Astrocyte of the cerebellum (primary cell): ENCODE results near the gene CSNK2A1.
"Not testable (repeated sequence)": the region's sequence is repeated elsewhere in the genome, so short reads cannot be mapped to it uniquely, and the experiment has no call there.

Experiments
- DNase-seq: peaks from one replicate; pipeline ENCODE4 v3.0.0-alpha.2; 2011; ENCODE audit warnings: low read depth
- H3K4me3 ChIP-seq: 2 replicates; pipeline ENCODE4 v1.5.1; 2011; ENCODE audit warnings: mild to moderate bottlenecking, low read depth, low read length, moderate library complexity
- in situ Hi-C: cut with HindIII; loops from 2 replicates; pipeline ENCODE4 v1.10.0; 2017; ENCODE audit warnings: low sequenced_read_pairs
- TF ChIP-seq, protein P1 (sequence below): IDR thresholded peaks from 2 replicates; pipeline ENCODE4 v1.5.1; 2012; ENCODE audit warnings: low read length, low read depth, moderate library complexity, mild to moderate bottlenecking; ENCODE audit errors: missing control alignments

The CSNK2A1 gene

GRCh38 chr20:517221-517620 lies 26.4 kb downstream of the CSNK2A1 start:
- H3K4me3 ChIP-seq, result no peak overlapping the region
- TF ChIP-seq, protein P1, sequence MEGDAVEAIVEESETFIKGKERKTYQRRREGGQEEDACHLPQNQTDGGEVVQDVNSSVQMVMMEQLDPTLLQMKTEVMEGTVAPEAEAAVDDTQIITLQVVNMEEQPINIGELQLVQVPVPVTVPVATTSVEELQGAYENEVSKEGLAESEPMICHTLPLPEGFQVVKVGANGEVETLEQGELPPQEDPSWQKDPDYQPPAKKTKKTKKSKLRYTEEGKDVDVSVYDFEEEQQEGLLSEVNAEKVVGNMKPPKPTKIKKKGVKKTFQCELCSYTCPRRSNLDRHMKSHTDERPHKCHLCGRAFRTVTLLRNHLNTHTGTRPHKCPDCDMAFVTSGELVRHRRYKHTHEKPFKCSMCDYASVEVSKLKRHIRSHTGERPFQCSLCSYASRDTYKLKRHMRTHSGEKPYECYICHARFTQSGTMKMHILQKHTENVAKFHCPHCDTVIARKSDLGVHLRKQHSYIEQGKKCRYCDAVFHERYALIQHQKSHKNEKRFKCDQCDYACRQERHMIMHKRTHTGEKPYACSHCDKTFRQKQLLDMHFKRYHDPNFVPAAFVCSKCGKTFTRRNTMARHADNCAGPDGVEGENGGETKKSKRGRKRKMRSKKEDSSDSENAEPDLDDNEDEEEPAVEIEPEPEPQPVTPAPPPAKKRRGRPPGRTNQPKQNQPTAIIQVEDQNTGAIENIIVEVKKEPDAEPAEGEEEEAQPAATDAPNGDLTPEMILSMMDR, result no peak
- in situ Hi-C loops, result no loop called here
- DNase-seq, result no peak

GRCh38 chr20:516799-517198 lies 26.8 kb downstream of the CSNK2A1 start:
- in situ Hi-C loops, result no loop called here
- no peak overlapping the region for H3K4me3 ChIP-seq
- TF ChIP-seq, protein P1, result no peak
- DNase-seq, result no peak

- TF ChIP-seq, protein P1, result no peak
- DNase-seq, result no peak
- in situ Hi-C loops, result no loop called here
- no peak overlapping the region for H3K4me3 ChIP-seq
Observed at GRCh38 chr20:515696-516095, 27.9 kb downstream of the CSNK2A1 start.

DNA sequence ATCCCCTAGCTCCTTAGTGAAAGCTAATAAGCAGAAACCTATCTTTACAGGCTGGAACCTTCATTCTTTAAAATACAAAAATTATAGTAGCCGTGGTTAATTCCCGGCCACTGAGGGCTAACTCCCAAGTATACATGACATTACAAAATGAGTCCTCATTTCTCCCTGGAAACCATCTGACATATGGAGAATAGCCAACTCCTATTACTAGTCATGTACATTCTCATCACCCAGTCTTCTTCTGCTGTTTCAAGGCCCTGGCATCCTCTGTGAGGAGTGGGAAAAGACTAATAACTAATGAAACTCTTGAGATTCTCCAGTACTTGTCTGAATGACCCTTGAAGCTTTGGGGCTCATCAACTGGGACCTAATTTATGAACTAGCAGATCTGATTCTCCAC lies 30.2 kb downstream of the CSNK2A1 start:
- no peak for DNase-seq
- TF ChIP-seq, protein P1, result no peak

GRCh38 chr20:510328-511057 lies 33.1 kb downstream of the CSNK2A1 start:
- DNase-seq, H3K4me3 ChIP-seq, in situ Hi-C loops: not testable (repeated sequence)

More for the DNA sequence above, 30.2 kb downstream of the CSNK2A1 start:
- in situ Hi-C loops, result no loop called here
- no peak overlapping the region for H3K4me3 ChIP-seq

DNA sequence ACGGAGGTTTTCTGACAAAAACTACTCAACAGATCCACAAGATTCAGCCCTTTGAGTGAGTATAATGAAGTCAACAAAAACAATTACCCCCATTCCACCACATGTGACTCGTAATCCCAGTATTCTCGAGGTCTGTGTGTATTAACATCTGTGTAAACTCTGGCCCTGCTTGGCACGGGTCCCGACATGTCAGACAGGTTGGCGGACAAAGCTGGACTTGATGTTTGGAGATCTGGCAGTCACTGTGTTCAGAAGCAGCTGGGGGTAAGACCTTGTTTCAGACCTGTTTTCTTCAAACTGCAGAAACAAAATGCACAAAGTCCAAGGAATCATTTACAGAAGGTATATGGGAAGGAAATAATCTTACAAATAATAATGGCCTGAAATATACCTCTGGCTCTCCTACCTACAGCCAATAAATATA lies 35.2 kb downstream of the CSNK2A1 start:
- DNase-seq, in situ Hi-C loops, H3K4me3 ChIP-seq: not testable (repeated sequence)

DNA sequence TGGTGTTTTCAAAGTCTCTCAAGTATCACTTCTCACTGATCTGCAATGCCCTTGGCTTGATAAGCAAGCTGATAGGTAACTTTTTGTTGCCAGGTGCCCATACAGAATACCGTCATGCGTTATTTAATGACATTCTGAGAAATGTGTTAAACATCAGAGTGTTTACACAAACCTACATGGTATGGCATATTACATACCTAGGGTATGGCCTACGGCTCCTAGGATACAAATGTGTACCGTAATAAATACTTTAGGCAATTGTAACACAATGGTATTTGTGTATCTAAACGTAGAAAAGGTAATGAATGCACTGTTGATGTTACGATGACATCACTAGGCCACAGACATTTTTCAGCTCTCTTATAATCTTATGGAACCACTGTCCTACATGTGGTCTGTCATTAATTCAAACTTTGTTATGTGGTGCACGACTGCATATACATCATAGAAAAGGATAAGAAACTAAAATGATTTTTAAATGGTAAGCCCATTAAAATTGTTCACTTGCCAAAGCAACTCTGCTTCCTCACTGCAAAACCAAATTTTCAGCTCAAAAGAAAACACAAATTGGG lies 35.7 kb downstream of the CSNK2A1 start:
- TF ChIP-seq, protein P1, result no peak
- no peak for DNase-seq
- in situ Hi-C loops, result no loop called here
- H3K4me3 ChIP-seq, result no peak overlapping the region
